ENCODE results near the gene STAT6. TPM values are rescaled to one million over a fixed set of nuclear protein-coding genes. Genes with fewer than 3 reads are reported as not detected.

The STAT6 gene
- polyA plus RNA-seq, 2 of the 4 experiments (the other 2 are of a cell fraction) = 58.8 to 59.0 TPM

GRCh38 chr12:57069523-57069922, 41.6 kb downstream of the STAT6 start:
- ATAC-seq (peak; percentile 99), DNase-seq (ENCODE audit: low read depth in 1 of 2, low spot score in 1 of 2) (peak; percentile 48 to 86), FAIRE-seq (peak; percentile 73)
- no peak overlapping the region for H3K4me3 ChIP-seq
- no peaks in the 10 kb centered on the region for H3K9me3 ChIP-seq
- POLR2A ChIA-PET = interaction anchor here (0.5 to 4.4 kb wide), 6 partner anchors 9 to 437 kb away, joined by 3 to 66 read pairs (median 7); partner anchors contain the start of genes LRP1, NAB2, NEMP1 and STAT6
- H3K4me2 ChIP-seq = no peak overlapping the region
- H3K4me1 ChIP-seq = 0 out of 3 replicates have a peak, but pooled peaks cover 4% of the 10 kb centered on the region
- 30% methylated on average over 3 of the region's 3 CpGs for WGBS (ENCODE audit: missing lambda C conversion rate)
- peak overlapping the region in 1 of 2 experiments; percentile 68; a peak in 3 of 6 replicates for H3K27ac ChIP-seq
- TF ChIP-seq E2F6 (IDR thresholded peaks at IDR 0.05; ENCODE audit: borderline replicate concordance, low read depth) = no peak
- no peak for TF ChIP-seq ZC3H11A (IDR thresholded peaks at IDR 0.05)
- peak; percentile 94 for TF ChIP-seq CTCF (IDR thresholded peaks at IDR 0.05)
- TF ChIP-seq SMC3 (IDR thresholded peaks at IDR 0.05) = peak; percentile 96
- TF ChIP-seq RFX5 (IDR thresholded peaks at IDR 0.05) = no peak
- TF ChIP-seq USF2 (IDR thresholded peaks at IDR 0.05) = no peak
- TF ChIP-seq JUNB (IDR thresholded peaks at IDR 0.05) = no peak
- TF ChIP-seq HOXB5 (CRISPR knock-in tag; IDR thresholded peaks at IDR 0.05) = no peak
- no peak for TF ChIP-seq FOXS1 (CRISPR knock-in tag; IDR thresholded peaks at IDR 0.05)
- peak; percentile 94 to 97 for TF ChIP-seq RAD21 (conservative IDR thresholded peaks at IDR 0.05 in 1 of 2, IDR thresholded peaks at IDR 0.05 in 1 of 2)
- no peak for TF ChIP-seq ESRRA (IDR thresholded peaks at IDR 0.05; ENCODE audit: borderline replicate concordance, low read length)
- no peak for TF ChIP-seq SREBF2 (IDR thresholded peaks at IDR 0.05)
- no peak for TF ChIP-seq RARB (CRISPR knock-in tag; IDR thresholded peaks at IDR 0.05)
- no peak for TF ChIP-seq EHMT2 (IDR thresholded peaks at IDR 0.05; ENCODE audit: low read depth)
- CTCF ChIA-PET = interaction anchor here (0.6 to 20.9 kb wide), 38 partner anchors 9 to 310 kb away, joined by 3 to 440 read pairs (median 6); partner anchors contain the start of genes LRP1, NAB2, NEMP1 and STAT6

GRCh38 chr12:57066245-57066644, 44.9 kb downstream of the STAT6 start:
- no peak for ATAC-seq
- H3K4me3 ChIP-seq = no peak overlapping the region
- H3K9me3 ChIP-seq = no peaks in the 10 kb centered on the region
- no peak overlapping the region for H3K27ac ChIP-seq
- no peak for DNase-seq (ENCODE audit: low read depth in 1 of 2, low spot score in 1 of 2)
- CTCF ChIA-PET = interaction anchor here (0.8 to 20.9 kb wide), 14 partner anchors 27 to 173 kb away, joined by 3 to 440 read pairs (median 5); partner anchors contain the start of genes STAT6 and ZBTB39
- TF ChIP-seq MAZ (IDR thresholded peaks at IDR 0.05; ENCODE audit: borderline replicate concordance, low read depth, low read length) (no peak), ZNF302 (CRISPR knock-in tag; IDR thresholded peaks at IDR 0.05) (no peak), BHLHE40 (IDR thresholded peaks at IDR 0.05; ENCODE audit: low read depth, low read length) (no peak), HOXA7 (CRISPR knock-in tag; IDR thresholded peaks at IDR 0.05) (no peak), E2F6 (IDR thresholded peaks at IDR 0.05; ENCODE audit: borderline replicate concordance, low read depth) (no peak), CTCF (IDR thresholded peaks at IDR 0.05) (no peak), TFCP2L1 (CRISPR knock-in tag; IDR thresholded peaks at IDR 0.05) (no peak), USF2 (IDR thresholded peaks at IDR 0.05) (no peak), CHD4 (IDR thresholded peaks at IDR 0.05; ENCODE audit: borderline replicate concordance) (no peak), EP300 (IDR thresholded peaks at IDR 0.05) (no peak), ZC3H11A (IDR thresholded peaks at IDR 0.05) (no peak), HDAC2 (IDR thresholded peaks at IDR 0.05) (no peak), CEBPB (IDR thresholded peaks at IDR 0.05) (no peak), RAD21 (conservative IDR thresholded peaks at IDR 0.05 in 1 of 2, IDR thresholded peaks at IDR 0.05 in 1 of 2) (no peak), POLR2A (IDR thresholded peaks at IDR 0.05; ENCODE audit: low read length) (no peak), MAX (IDR thresholded peaks at IDR 0.05) (no peak), CBX2 (IDR thresholded peaks at IDR 0.05; ENCODE audit: borderline replicate concordance, low read depth) (no peak), KDM1A (IDR thresholded peaks at IDR 0.05; ENCODE audit: low read depth) (no peak), EHMT2 (IDR thresholded peaks at IDR 0.05; ENCODE audit: low read depth) (no peak)
- WGBS (ENCODE audit: missing lambda C conversion rate) = 86% methylated on average over 2 of the region's 2 CpGs
- FAIRE-seq = no peak
- 0 out of 3 replicates have a peak, but pooled peaks cover 6% of the 10 kb centered on the region for H3K4me1 ChIP-seq
- H3K4me2 ChIP-seq = no peak overlapping the region
- POLR2A ChIA-PET = no interaction called here

Measured in A549 (cell line).